Body of pancreas (tissue), 4 donors: ENCODE measurements around the gene APPBP2.
"Not testable (repeated sequence)": the region's sequence is repeated elsewhere in the genome, so short reads cannot be mapped to it uniquely, and the experiment has no call there.

Source experiments
- CTCF ChIP-seq, 7 experiments: fragments of 450-650 bp in 4 of 7; fragments of 200-600 bp in 3 of 7; sonication (generic) in 3 of 7; IDR thresholded peaks; one replicate each; pipeline ENCODE4 v1.5.1; 2016 to 2019; ENCODE audit warnings: antibody characterized with exemption in 7 of 7
- POLR2A ChIP-seq, 3 donors: fragments of 450-650 bp; IDR thresholded peaks; one replicate each; pipeline ENCODE4 v1.6.1; 2016; ENCODE audit warnings: antibody characterized with exemption in 3 of 3, mild to moderate bottlenecking in 2 of 3

GRCh38 chr17:60515683-60516082 is 10.4 kb downstream of the APPBP2 start:
- TF ChIP-seq POLR2A, CTCF (IDR thresholded peaks at IDR 0.05): not testable (repeated sequence)
